Measurements from ENCODE around the gene SWSAP1.
A peak's percentile ranks its signal among the peaks of the same experiment; 100 is the strongest.
"Not testable (repeated sequence)": the region's sequence is repeated elsewhere in the genome, so short reads cannot be mapped to it uniquely, and the experiment has no call there.

The SWSAP1 gene

GRCh38 chr19:11374433-11375142 lies at the start of gene SWSAP1:
TSS of gene SWSAP1 (plus strand) at chr19:11374666. CDS start at chr19:11374681, 15 bp downstream.
- peak; percentile 93 for DNase-seq (ENCODE audit: low read depth)

DNA sequence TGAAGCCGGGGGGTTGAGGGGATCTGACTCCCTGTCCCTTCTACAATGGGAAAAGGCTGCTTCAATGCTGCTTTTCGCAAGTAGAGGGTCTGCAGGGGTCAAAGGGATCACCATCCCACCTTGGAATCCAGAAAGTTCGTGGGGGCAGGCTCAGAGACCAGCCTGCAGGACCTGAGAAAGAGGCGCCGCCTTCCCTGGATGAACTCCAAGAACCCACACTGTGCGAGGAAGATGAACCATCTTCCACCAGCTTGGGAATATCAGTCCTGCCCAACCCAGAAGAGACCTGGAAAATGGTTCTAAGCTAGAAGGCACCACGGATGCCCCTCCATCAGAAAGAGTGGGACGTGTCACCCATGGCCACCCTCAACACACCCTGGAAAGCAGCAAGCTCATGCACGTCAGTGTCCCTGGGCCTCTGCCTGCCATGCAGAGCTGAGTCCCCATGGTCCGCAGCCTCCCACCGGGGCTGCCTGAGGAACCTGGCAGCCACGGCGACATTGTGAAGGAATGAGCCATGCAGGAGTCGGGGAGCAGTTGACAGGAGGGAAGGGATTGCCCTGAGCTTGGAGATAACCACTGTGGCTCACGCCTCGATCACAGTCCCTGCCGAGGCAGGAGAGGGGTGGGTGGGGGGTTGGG lies 49.6 kb upstream of the SWSAP1 start:
- DNase-seq (ENCODE audit: low read depth), result no peak

DNA sequence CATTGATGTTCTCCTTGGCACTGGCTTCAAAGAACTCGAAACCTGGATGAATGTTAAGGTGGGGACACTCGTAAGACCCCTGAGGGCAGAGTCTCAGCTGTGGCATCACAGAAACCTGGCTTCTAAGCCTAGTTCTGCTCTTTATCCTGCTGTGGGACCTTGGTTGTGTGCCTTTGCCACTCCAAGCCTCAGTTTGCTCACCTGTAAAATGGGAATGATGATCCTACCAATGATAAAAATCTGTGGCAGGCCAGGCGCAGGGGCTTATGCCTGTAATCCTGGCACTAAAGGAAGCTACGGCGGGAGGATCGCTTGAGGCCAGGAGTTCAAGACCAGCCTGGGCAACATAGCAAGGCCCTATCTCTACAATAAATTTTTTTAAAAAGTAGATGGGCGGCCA lies 48.9 kb upstream of the SWSAP1 start:
- DNase-seq (ENCODE audit: low read depth), result no peak

DNA sequence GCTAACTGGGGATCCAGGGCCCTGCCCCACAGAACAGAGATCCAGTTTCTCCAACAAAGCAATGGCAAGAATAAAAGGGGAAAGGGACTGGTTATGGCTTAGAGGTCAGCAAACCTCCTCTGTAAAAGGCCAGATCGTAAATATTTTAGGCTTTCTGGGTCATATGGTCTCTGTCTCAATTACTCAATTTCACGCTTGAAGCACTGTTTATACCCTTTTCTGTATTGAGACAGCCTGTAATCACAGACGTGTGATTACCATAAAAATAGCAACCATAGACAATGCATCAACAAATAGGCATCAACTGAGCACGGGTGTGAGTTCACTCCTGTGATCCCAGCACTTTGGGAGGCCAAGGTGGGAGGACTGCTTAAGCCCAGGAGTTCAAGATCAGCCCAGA lies 44.3 kb upstream of the SWSAP1 start:
- DNase-seq (ENCODE audit: low read depth), result no peak

- DNase-seq (ENCODE audit: low read depth), result no peak
Measured at GRCh38 chr19:11331502-11331901, 43.0 kb upstream of the SWSAP1 start.

- no peak for DNase-seq (ENCODE audit: low read depth)
Measured at GRCh38 chr19:11332822-11333221, 41.6 kb upstream of the SWSAP1 start.

GRCh38 chr19:11333838-11334237 lies 40.6 kb upstream of the SWSAP1 start:
- not testable (repeated sequence) for DNase-seq (ENCODE audit: low read depth)

DNA sequence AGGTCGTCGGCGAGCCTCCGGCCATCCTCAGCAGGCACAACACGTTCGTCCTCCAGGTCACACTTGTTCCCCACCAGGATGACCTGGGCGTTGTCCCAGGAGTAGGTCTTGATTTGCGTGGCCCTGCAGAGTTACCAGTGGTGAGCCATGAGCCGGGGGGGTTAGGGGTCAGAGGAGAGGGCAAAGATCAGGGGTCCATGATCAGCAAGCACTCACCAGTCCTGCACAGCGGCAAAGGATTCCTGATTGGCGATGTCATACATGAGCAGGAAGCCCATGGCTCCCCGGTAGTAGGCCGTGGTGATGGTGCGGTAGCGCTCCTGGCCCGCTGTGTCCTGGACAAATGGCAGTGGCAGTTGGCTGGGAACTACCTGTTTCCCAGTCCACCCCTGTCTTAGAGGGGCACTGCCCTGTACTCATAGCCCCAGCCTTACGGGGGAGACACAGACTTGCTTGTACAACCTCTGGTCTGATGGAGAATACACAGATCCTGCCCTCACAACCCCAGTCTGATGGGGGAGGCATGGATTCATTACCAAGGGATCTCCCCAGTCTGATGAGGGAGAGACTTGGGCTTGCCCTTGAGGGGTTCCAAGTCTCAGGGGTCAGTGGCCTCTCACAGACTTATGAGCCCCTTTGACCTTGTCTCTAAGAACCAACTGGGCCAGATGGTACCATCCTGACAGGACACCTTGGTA lies 38.9 kb upstream of the SWSAP1 start:
- DNase-seq (ENCODE audit: low read depth), result no peak

GRCh38 chr19:11337080-11337479 lies 37.4 kb upstream of the SWSAP1 start:
- no peak for DNase-seq (ENCODE audit: low read depth)

DNA sequence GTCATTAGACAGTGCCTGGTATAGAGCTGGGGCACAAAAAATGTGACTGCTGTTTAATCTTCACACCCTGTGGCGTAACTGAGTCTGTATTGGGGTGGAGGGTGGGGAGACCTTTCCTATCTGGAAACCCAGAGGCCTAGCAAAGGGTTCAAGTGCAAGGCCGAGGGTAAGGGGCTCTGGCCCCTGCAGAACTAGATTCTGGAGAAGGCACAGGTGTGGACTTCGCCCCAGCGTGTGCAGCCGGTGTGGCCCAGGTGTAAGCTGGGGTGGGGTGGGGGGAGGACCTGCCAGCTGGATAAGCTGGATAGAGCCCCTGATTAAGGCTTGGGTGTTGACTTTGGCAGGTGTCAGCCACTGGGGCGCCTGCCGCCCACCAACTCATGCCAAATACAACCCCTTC lies 36.3 kb upstream of the SWSAP1 start:
- DNase-seq (ENCODE audit: low read depth), result no peak

GRCh38 chr19:11338569-11339253 lies 35.8 kb upstream of the SWSAP1 start:
- no peak for DNase-seq (ENCODE audit: low read depth)

DNA sequence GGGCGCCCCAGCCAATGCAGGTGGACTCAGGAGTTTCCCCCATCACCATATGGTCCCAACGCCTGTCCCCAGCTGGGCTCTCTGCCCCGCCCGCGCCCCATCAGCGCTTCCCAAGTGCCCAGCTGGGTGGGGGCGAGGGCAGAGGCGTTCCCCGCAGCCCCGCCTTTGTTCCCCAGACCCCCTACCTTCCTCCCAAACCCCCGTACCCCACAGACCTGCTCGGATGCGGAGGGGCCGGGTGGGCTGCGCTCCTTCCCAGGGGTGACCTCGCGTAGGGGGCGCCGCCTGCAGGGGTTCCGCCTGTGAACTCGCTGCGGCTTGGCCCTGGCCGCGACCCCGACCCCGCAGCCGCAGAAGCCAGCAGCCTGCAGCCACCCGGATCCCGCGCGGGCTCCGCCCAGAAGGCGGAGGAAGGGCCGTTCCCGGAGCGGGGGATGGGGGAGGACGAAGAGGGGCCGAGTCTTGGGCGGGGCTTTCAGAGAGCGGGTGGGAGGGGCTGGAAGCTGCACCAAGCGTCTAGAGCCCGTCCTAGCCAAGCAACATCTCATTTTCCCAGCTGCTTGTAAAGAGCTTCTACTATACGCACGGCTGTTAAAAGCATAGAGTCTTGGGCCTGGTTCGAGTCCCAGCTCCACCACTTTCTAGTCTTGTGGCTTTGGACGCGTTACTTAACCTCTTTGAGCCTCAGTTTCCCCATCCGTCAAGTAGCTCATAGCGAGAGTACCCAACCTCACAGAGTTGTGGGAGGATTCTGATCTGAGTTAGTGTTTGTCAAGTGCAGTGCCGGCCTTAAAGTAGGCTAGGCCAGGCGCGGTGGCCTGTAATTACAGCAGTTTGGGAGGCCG lies 35.0 kb upstream of the SWSAP1 start, which contains the start of gene RAB3D:
Gene RAB3D (minus strand): TSS at position 404 of the 845 bp plus-strand sequence. CDS start 2,258 bp downstream, outside the sequence.
- DNase-seq (ENCODE audit: low read depth), result peak; percentile 60

- not testable (repeated sequence) for DNase-seq (ENCODE audit: low read depth)
Measured at GRCh38 chr19:11340099-11340467, 34.4 kb upstream of the SWSAP1 start.

DNA sequence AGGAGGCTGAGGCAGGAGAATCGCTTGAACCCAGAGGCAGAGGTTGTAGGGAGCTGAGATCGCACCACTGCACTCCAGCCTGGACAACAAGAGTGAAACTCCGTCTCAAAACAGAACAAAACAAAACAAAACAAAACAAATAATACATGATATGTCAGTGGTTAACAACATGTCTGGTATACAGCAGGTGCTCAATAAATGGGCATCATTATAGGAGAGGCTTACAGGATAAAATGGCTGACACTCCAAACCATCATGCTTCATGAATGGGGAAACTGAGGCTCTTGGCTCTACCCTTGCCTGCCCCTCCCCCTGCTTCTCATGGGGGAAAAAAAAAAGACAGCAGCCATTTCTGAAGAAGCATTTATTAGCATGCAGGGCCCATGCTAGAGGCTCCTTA lies 32.0 kb upstream of the SWSAP1 start:
- no peak for DNase-seq (ENCODE audit: low read depth)

GRCh38 chr19:11345122-11345803 lies 29.2 kb upstream of the SWSAP1 start:
- no peak for DNase-seq (ENCODE audit: low read depth)

DNA sequence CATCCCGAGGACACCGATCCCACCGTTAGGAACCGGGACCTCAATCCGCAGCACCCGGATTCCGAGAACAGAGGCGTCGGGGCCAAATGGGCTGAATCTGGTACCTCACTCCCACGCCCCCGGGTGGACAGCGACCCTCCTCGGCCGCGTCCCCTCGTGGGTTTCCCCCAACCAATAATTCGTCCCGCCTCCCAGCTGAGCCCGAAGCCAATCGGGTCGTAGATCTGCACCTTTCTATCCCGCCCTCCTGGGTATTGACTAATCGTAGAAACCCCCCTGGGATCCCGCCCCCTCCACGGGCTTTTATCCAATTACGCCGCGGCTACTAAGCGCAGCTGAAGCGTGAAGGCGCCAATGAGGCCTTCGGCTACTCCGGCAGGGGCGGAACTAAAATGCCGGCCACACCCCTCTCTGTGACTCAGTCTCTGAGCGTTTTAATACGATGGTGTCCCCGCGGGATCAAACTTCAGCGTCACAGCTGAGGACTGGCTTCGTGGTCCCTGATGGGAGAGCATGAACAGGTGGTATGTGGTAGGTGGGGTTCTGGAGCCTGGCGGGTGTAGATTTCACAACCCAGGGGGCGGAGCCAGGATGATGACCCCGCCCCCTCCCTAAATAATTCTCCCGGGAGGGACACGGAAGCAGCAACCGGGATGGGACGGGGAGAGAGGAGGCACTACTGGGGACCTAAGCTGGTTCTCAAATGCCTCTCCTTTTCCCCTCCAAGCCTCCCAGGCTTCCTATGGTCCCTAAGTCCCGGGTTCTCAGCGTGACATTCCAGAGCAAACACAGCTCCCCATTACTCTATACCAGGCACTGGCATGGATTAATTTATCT lies 28.1 kb upstream of the SWSAP1 start, which contains the start of the genes CCDC159 and TMEM205:
Gene CCDC159 (plus strand): TSS at position 416 of the 837 bp plus-strand sequence. CDS start 88 bp downstream, at position 504.
Gene TMEM205 (minus strand): TSS at position 165 of the 837 bp plus-strand sequence. CDS start 649 bp downstream, outside the sequence.
- peak; percentile 95 for DNase-seq (ENCODE audit: low read depth)

- no peak for DNase-seq (ENCODE audit: low read depth)
Measured at GRCh38 chr19:11347546-11348039, 26.9 kb upstream of the SWSAP1 start.

GRCh38 chr19:11349171-11349570 lies 25.3 kb upstream of the SWSAP1 start:
- no peak for DNase-seq (ENCODE audit: low read depth)

GRCh38 chr19:11354102-11354501 lies 20.4 kb upstream of the SWSAP1 start:
- DNase-seq (ENCODE audit: low read depth), result not testable (repeated sequence)

Data from stimulated activated CD8-positive, alpha-beta memory T cell treated with anti-CD3 and anti-CD28 coated beads, Interleukin-12 subunit alpha, Interleukin-12 subunit beta, amount 100 ng/mL, for 4 hours (primary cell).